HepG2 (cell line): ENCODE results near the gene HOXA6. TPM values are rescaled to one million over a fixed set of nuclear protein-coding genes. Genes with fewer than 3 reads are reported as not detected.

Source experiments
- FOXM1 ChIP-seq: sonication (generic); formaldehyde crosslinking; IDR thresholded peaks from 2 replicates; pipeline ENCODE4 v1.5.0; 2020; ENCODE audit warnings: missing genetic modification reagents
- JUNB ChIP-seq: sonication (generic); formaldehyde crosslinking; IDR thresholded peaks from 2 replicates; pipeline ENCODE4 v1.8.0; 2022; ENCODE audit warnings: missing genetic modification reagents, mild to moderate bottlenecking, borderline replicate concordance
- KMT2B ChIP-seq: IDR thresholded peaks from 2 replicates; pipeline ENCODE4 v1.6.1; 2016; ENCODE audit warnings: missing genetic modification reagents, missing compliant biosample characterization
- MED8 ChIP-seq: sonication (generic); formaldehyde crosslinking; IDR thresholded peaks from 2 replicates; pipeline ENCODE4 v1.8.1; 2023; ENCODE audit warnings: mild to moderate bottlenecking, missing genetic modification reagents; ENCODE audit not compliant: insufficient replicate concordance
- STAG1 ChIP-seq: sonication (generic); formaldehyde crosslinking; IDR thresholded peaks from 2 replicates; pipeline ENCODE4 v1.4.0; 2020; ENCODE audit warnings: missing genetic modification reagents
- ZNF18 ChIP-seq: sonication (generic); formaldehyde crosslinking; IDR thresholded peaks from 2 replicates; pipeline ENCODE4 v1.8.0; 2022; ENCODE audit warnings: mild to moderate bottlenecking, missing genetic modification reagents; ENCODE audit not compliant: insufficient replicate concordance
- ZNF337 ChIP-seq: sonication (generic); formaldehyde crosslinking; IDR thresholded peaks from 2 replicates; pipeline ENCODE4 v1.5.1; 2020; ENCODE audit warnings: missing genetic modification reagents, low read depth, mild to moderate bottlenecking, borderline replicate concordance
- ZNF383 ChIP-seq: sonication (generic); formaldehyde crosslinking; IDR thresholded peaks from 2 replicates; pipeline ENCODE4 v1.4.0; 2020; ENCODE audit warnings: missing genetic modification reagents, mild to moderate bottlenecking, borderline replicate concordance
- ZSCAN21 ChIP-seq: sonication (generic); formaldehyde crosslinking; IDR thresholded peaks from 2 replicates; pipeline ENCODE4 v1.8.0; 2022; ENCODE audit warnings: mild to moderate bottlenecking, missing genetic modification reagents, moderate library complexity, borderline replicate concordance
- polyA plus RNA-seq, 8 experiments: library from polyadenylated mRNA; depleted of rRNA in 3 of 8; stranded (reverse) in 7 of 8; unstranded in 1 of 8; fragments of >200 nt; fragmentation: Illumina TruSeq in 4 of 8; extraction: Trizol in 4 of 8; gene quantifications; 2 replicates each; pipeline versions ENCODE4 v1.2.1 to v1.2.3, GENCODE V29; 2011 to 2016; ENCODE audit warnings: low read depth in 4 of 8, missing spikeins in 1 of 8, mixed read lengths in 1 of 8; ENCODE audit not compliant: insufficient read depth in 1 of 8
- total RNA-seq, 5 experiments: library from RNA; depleted of rRNA; stranded (reverse); fragments of >200 nt; fragmentation: Illumina TruSeq; extraction: Trizol; gene quantifications; 2 replicates each; pipeline ENCODE4 v1.2.3, GENCODE V29; 2016; ENCODE audit warnings: low read depth in 1 of 5
- TF ChIP-seq, protein P1 (sequence below): sonication (generic); formaldehyde crosslinking; IDR thresholded peaks from one replicate; pipeline ENCODE4 v1.5.1; 2020; ENCODE audit warnings: mild to moderate bottlenecking, missing genetic modification reagents; ENCODE audit errors: not compliant biosample characterization
- TF ChIP-seq, protein P2 (sequence below): sonication (generic); formaldehyde crosslinking; IDR thresholded peaks from 2 replicates; pipeline ENCODE4 v1.4.0; 2020; ENCODE audit warnings: mild to moderate bottlenecking, low read depth, missing genetic modification reagents
- TF ChIP-seq, protein P3 (sequence below), 2 experiments: sonication (generic) in 1 of 2; formaldehyde crosslinking in 1 of 2; IDR thresholded peaks; 2 replicates each; pipeline versions ENCODE4 v1.4.0 to v1.6.1; 2016 to 2020; ENCODE audit warnings: borderline replicate concordance in 1 of 2, low read depth in 1 of 2, mild to moderate bottlenecking in 1 of 2, missing genetic modification reagents in 1 of 2

HOXA6 gene
- total and polyA plus RNA-seq, 2 of the 13 experiments (the other 11 are each of a cell fraction or from before 2014, with no cell fraction given), result 1.3 to 1.5 TPM

DNA sequence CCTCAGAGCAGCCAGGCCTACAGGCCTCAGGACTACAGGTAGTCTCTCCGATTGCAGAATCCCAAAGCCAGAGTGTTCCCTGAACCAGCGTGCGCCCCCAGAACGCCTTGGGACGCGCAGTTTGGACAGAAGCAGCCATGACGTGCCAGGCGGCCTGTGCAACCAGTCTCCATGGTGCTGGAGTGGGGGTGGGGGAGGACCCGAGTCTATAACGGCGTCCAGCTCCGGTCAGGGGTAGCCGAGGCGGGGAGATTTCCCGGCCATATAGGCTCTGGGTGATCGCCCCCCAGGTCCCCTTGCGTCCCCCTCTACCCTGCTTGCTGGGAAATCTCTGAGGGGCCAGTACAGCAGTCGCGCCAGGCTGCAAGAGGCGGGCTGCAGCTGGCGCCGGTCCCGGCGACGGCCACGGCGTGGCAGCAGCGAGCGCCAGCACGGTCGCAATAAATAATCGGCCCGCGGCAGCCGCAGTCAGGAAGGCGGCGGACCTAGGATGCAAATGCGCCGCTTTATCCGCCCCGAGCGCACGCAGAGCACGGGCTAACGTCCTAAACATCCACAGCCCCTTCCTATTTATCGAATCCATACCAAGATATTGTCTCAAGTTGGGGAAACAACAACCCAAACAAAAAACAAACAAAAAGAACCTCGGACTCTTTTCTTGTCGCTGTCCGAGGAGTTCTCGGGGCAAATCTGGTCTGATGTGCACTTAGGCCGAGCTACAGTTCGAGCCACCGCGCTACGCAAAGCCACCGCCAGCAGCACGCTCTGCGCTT, 3.2 kb upstream of the HOXA6 start (continued):
- TF ChIP-seq, protein P1, sequence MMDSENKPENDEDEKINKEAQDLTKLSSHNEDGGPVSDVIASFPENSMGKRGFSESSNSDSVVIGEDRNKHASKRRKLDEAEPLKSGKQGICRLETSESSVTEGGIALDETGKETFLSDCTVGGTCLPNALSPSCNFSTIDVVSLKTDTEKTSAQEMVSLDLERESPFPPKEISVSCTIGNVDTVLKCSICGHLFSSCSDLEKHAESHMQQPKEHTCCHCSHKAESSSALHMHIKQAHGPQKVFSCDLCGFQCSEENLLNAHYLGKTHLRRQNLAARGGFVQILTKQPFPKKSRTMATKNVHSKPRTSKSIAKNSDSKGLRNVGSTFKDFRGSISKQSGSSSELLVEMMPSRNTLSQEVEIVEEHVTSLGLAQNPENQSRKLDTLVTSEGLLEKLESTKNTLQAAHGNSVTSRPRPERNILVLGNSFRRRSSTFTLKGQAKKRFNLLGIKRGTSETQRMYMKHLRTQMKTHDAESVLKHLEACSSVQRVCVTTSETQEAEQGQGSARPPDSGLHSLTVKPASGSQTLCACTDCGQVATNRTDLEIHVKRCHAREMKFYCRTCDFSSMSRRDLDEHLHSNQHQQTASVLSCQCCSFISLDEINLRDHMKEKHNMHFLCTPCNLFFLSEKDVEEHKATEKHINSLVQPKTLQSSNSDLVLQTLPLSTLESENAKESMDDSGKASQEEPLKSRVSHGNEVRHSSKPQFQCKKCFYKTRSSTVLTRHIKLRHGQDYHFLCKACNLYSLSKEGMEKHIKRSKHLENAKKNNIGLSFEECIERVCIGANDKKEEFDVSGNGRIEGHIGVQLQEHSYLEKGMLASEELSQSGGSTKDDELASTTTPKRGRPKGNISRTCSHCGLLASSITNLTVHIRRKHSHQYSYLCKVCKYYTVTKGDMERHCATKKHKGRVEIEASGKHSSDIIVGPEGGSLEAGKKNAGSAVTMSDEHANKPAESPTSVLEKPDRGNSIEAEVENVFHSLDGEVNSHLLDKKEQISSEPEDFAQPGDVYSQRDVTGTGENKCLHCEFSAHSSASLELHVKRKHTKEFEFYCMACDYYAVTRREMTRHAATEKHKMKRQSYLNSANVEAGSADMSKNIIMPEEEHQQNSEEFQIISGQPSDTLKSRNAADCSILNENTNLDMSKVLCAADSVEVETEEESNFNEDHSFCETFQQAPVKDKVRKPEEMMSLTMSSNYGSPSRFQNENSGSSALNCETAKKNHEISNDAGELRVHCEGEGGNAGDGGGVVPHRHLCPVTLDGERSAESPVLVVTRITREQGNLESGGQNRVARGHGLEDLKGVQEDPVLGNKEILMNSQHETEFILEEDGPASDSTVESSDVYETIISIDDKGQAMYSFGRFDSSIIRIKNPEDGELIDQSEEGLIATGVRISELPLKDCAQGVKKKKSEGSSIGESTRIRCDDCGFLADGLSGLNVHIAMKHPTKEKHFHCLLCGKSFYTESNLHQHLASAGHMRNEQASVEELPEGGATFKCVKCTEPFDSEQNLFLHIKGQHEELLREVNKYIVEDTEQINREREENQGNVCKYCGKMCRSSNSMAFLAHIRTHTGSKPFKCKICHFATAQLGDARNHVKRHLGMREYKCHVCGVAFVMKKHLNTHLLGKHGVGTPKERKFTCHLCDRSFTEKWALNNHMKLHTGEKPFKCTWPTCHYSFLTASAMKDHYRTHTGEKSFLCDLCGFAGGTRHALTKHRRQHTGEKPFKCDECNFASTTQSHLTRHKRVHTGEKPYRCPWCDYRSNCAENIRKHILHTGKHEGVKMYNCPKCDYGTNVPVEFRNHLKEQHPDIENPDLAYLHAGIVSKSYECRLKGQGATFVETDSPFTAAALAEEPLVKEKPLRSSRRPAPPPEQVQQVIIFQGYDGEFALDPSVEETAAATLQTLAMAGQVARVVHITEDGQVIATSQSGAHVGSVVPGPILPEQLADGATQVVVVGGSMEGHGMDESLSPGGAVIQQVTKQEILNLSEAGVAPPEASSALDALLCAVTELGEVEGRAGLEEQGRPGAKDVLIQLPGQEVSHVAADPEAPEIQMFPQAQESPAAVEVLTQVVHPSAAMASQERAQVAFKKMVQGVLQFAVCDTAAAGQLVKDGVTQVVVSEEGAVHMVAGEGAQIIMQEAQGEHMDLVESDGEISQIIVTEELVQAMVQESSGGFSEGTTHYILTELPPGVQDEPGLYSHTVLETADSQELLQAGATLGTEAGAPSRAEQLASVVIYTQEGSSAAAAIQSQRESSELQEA (CRISPR knock-in tag), result peak; percentile 73
- TF ChIP-seq STAG1 (CRISPR knock-in tag) (peak; percentile 47), FOXM1 (CRISPR knock-in tag) (no peak), ZNF337 (CRISPR knock-in tag) (no peak), KMT2B (CRISPR knock-in tag) (peak; percentile 61; the same call in 1 of the 2 replicates), JUNB (CRISPR knock-in tag) (no peak), ZNF18 (CRISPR knock-in tag) (peak; percentile 50), MED8 (CRISPR knock-in tag) (no peak), ZNF383 (CRISPR knock-in tag) (no peak), ZSCAN21 (CRISPR knock-in tag) (0 out of 2 replicates have a peak, but pooled peaks have one; percentile 68)
- TF ChIP-seq, protein P2, sequence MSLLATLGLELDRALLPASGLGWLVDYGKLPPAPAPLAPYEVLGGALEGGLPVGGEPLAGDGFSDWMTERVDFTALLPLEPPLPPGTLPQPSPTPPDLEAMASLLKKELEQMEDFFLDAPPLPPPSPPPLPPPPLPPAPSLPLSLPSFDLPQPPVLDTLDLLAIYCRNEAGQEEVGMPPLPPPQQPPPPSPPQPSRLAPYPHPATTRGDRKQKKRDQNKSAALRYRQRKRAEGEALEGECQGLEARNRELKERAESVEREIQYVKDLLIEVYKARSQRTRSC (CRISPR knock-in tag), result no peak
- TF ChIP-seq, protein P3, sequence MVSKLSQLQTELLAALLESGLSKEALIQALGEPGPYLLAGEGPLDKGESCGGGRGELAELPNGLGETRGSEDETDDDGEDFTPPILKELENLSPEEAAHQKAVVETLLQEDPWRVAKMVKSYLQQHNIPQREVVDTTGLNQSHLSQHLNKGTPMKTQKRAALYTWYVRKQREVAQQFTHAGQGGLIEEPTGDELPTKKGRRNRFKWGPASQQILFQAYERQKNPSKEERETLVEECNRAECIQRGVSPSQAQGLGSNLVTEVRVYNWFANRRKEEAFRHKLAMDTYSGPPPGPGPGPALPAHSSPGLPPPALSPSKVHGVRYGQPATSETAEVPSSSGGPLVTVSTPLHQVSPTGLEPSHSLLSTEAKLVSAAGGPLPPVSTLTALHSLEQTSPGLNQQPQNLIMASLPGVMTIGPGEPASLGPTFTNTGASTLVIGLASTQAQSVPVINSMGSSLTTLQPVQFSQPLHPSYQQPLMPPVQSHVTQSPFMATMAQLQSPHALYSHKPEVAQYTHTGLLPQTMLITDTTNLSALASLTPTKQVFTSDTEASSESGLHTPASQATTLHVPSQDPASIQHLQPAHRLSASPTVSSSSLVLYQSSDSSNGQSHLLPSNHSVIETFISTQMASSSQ (IDR thresholded peaks at IDR 0.05; ENCODE audit: low read depth), result no peak
- TF ChIP-seq, protein P3 (CRISPR knock-in tag; IDR thresholded peaks at IDR 0.05; ENCODE audit: borderline replicate concordance), result no peak
